ENCODE measurements around the gene PHF21B. TPM values are rescaled to one million over a fixed set of nuclear protein-coding genes. Genes with fewer than 3 reads are reported as not detected.

Gene PHF21B
- total and polyA plus RNA-seq, 12 donors = 0.07 to 0.98 (median 0.50) TPM; not detected in 4

DNA sequence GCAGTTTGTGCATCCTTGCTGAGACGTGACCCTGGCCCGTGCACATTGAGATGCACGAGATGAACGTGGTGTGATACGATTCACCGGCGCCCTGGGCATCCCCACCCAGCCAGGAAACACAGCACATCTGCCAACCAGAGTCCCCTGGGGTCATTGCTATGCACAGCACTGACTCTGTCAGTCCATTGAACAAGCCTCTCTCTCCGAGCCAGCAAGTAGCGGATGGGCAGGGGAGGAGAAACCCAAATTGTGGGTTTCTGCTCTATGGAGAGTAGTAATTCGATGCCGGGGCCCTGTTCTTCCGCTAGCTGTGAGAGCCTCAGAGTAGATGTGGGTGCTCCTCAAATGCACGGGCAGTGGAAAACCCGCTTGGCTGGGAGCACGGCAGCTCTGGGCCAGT is 172.3 kb downstream of the PHF21B start:
- Histone ChIP-seq H3K27ac (no peak overlapping the region), H3K4me3 (no peak overlapping the region), H3K4me1 (no peaks in the 10 kb centered on the region), H3K36me3 (no peaks in the 10 kb centered on the region), H3K27me3 (peaks cover 0 to 18% (median 4%) of the 10 kb centered on the region in 7 donors), H3K9me3 (peaks cover 0 to 38% (median 25%) of the 10 kb centered on the region in 11 donors)
- 57 to 67% methylated on average over 15 of the region's 15 CpGs for WGBS, 2 donors
- DNase-seq (no peak), ATAC-seq (no peak)
- TF ChIP-seq, protein P1, sequence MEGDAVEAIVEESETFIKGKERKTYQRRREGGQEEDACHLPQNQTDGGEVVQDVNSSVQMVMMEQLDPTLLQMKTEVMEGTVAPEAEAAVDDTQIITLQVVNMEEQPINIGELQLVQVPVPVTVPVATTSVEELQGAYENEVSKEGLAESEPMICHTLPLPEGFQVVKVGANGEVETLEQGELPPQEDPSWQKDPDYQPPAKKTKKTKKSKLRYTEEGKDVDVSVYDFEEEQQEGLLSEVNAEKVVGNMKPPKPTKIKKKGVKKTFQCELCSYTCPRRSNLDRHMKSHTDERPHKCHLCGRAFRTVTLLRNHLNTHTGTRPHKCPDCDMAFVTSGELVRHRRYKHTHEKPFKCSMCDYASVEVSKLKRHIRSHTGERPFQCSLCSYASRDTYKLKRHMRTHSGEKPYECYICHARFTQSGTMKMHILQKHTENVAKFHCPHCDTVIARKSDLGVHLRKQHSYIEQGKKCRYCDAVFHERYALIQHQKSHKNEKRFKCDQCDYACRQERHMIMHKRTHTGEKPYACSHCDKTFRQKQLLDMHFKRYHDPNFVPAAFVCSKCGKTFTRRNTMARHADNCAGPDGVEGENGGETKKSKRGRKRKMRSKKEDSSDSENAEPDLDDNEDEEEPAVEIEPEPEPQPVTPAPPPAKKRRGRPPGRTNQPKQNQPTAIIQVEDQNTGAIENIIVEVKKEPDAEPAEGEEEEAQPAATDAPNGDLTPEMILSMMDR (IDR thresholded peaks at IDR 0.05) = no peak
- intact Hi-C loops (cut with DNase I) = no loop called here

DNA sequence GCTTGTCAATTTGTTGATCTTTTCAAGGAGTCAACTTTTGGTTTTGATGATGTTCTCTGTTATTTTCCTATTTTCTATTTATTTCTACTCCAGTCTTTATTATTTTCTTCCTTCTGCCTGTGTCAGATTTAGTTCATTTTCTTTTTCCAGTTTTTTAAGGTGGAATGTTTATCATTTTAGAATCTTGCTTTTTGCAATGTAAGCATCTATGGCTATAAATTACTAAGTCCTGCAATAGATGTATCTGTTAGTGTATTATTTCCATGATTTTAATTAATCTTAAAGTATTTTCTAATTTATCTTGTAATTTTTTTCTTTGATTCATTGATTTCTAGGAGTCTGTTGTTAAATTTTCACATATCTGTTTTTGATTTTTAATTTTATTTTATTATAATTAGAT is 175.7 kb downstream of the PHF21B start:
- TF ChIP-seq, protein P1 (IDR thresholded peaks at IDR 0.05) = no peak
- intact Hi-C loops (cut with DNase I) = no loop called here
- H3K27me3 ChIP-seq = peaks cover 0 to 11% (median 0%) of the 10 kb centered on the region in 7 donors
- DNase-seq (no peak), ATAC-seq (no peak)
- H3K27ac ChIP-seq = no peak overlapping the region
- H3K36me3 ChIP-seq = no peaks in the 10 kb centered on the region
- no peaks in the 10 kb centered on the region for H3K4me1 ChIP-seq
- no peak overlapping the region for H3K4me3 ChIP-seq
- H3K9me3 ChIP-seq = peaks cover 0 to 49% (median 39%) of the 10 kb centered on the region in 11 donors

DNA sequence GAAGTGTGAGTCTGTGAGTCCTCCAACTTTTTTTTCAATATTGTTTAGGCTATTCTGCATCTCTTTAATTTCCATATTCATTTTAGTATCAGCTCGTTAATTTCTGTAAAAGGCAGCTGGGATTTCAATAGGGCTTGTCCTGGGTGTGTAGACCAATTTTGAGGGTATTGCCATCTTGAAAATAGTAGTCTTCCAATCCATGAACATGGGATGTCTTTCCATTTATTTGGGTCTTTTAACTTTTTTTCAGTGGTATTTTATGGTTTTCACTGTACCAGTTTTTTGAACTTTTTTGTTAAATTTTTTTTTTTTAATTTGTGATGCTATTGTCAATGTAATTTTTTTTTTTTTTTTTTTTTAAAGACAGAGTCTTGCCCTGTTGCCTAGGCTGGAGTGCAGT is 177.9 kb downstream of the PHF21B start:
- TF ChIP-seq, protein P1 (IDR thresholded peaks at IDR 0.05) = no peak
- no peaks in the 10 kb centered on the region for H3K4me1 ChIP-seq
- WGBS, 2 donors = 61% methylated on average over 1 of the region's 1 CpG
- H3K36me3 ChIP-seq = no peaks in the 10 kb centered on the region
- peaks cover 0 to 2% (median 0%) of the 10 kb centered on the region in 7 donors for H3K27me3 ChIP-seq
- no peak overlapping the region for H3K4me3 ChIP-seq
- intact Hi-C loops (cut with DNase I) = no loop called here
- DNase-seq (no peak), ATAC-seq (no peak)
- no peak overlapping the region for H3K27ac ChIP-seq
- peaks cover 0 to 50% (median 39%) of the 10 kb centered on the region in 11 donors for H3K9me3 ChIP-seq

Other genes with a start within 250 kb of the PHF21B start
- 10 to 100 TPM; 10.7 to 21.2 (median 15.3) TPM for gene NUP50, start 153.9 kb upstream of the PHF21B start, total RNA-seq
- gene NUP50, start 153.9 kb upstream of the PHF21B start, polyA plus RNA-seq = 10 to 100 TPM in 1 of 2 donors, 1 to 10 TPM in 1; 5.7 to 11.4 TPM
- 10 to 100 TPM; 12.2 to 48.3 (median 16.9) TPM for gene KIAA0930, start 230.9 kb upstream of the PHF21B start, total RNA-seq
- 10 to 100 TPM in 1 of 2 donors, 1 to 10 TPM in 1; 9.1 to 16.2 TPM for gene KIAA0930, start 230.9 kb upstream of the PHF21B start, polyA plus RNA-seq

Data from heart right ventricle (tissue), 16 donors.